HG03342 (cell line): ENCODE results near the gene CSAG2.
"Not testable (repeated sequence)": the region's sequence is repeated elsewhere in the genome, so short reads cannot be mapped to it uniquely, and the experiment has no call there.

Experiments used
- ATAC-seq: cut with Tn5 transposase; IDR thresholded peaks from one replicate; pipeline ENCODE4 v1.9.1; 2021; ENCODE audit warnings: mild to moderate bottlenecking, moderate library complexity; ENCODE audit not compliant: unreplicated experiment

CSAG2 gene, protein sequence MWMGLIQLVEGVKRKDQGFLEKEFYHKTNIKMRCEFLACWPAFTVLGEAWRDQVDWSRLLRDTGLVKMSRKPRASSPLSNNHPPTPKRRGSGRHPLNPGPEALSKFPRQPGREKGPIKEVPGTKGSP

DNA sequence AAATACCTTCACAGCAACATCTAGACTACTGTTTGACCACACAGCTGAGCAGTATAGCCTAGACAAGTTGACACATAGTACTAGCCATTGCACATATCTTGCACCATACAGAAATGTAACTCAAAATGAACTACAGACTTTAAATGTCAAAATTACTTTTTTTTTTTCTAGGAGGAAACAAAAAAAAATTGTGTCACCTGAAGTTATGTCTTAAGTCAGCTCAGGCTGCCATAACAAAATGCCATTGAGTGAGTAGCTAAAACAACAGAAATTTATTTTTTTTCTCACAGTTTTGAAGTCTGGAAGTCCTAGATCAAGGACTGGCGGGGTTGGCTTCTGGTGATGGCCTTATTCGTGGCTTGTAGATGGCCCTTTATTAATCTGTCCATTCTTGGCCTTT, at the start of gene CSAG2:
Gene CSAG2 (minus strand): TSS at position 101 of the 400 bp plus-strand sequence. CDS start 161 bp downstream, outside the sequence.
- not testable (repeated sequence) for ATAC-seq

DNA sequence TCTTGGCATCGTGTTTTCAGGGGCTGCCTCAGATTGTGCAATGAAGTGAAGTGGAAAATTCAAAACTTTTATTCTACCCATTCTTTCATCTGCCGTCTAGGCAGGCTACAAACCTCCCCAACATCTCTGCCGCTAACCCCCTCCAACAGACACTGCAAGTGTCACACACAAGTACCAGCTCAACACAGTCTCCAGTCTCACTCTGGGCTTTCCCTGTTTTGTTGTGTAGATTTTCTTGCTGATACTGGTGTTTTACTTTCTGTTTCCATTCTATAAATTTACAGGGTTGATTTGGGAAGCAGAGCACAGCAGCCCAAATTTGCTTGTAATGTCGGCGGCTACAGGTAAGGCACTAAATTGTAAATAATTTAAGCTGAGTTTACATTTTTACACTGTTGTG, 45.8 kb upstream of the CSAG2 start:
- not testable (repeated sequence) for ATAC-seq

DNA sequence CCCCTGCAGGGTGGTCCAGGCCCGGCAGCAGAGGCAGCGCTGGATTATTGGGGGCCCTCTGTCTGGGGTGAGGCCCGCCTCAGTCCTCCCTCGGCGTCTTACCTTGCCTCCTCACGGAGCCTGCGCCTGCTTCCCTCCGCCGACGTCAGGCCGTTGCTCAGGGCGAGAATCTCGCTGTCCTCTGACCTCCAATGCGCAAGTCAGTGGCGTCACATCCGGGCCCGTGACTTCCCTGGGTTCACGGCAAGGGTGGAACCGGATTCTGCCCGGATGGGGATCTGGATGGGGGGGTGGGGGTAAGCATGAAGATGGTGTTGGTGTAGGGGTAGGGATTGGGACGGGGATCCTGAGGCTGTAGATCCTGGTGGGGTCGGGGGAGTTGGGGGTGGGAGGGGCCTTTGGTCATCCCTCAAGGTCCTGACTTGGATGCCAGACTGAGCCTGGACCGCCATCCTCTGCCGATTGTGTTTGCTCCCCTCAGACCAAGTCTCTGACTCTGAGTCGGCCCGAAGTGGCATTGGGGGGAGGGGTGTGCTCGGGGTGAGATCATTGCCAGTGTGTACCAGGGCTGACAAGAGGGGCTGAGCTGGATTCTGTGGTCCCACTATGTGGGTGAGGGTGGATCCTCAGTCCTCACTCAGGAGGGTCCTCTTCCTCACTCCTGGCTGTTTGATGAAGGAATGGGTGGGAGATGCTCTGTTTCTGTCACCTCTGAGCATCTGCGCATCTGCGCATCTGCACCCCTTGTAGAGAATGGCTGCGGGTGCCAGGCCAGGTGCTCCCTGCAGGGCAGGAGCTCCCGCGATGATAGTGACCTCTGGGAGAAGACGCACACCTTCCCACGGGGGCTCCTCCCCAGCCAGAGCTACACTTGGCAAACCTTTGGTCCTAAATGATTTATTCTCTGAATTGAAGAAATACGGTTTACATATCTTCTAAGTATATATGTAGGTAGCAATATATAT, 44.9 kb upstream of the CSAG2 start, which contains the start of gene MAGEA2:
Gene MAGEA2 (minus strand): TSS at position 157 of the 965 bp plus-strand sequence. CDS start 2,479 bp downstream, outside the sequence.
- ATAC-seq, result not testable (repeated sequence)

DNA sequence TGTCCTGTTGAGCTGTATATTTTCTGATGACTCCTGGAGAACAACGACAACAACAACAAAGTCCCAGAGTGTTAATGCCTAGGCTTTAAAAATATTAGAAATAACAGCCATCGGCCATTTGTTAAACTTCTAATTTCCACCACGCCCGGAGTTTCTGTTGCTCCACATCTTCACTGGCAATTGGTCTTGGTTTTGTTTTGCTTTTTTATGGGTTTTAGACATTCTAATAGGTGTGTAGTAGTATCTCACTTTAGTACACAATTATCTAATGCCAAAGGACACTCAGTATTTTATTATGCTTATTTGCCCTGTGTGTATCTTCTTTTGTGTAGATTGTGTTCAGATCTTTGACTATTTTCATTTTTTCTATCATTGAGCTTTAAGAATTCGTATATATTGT, 29.5 kb upstream of the CSAG2 start:
- no peak for ATAC-seq

DNA sequence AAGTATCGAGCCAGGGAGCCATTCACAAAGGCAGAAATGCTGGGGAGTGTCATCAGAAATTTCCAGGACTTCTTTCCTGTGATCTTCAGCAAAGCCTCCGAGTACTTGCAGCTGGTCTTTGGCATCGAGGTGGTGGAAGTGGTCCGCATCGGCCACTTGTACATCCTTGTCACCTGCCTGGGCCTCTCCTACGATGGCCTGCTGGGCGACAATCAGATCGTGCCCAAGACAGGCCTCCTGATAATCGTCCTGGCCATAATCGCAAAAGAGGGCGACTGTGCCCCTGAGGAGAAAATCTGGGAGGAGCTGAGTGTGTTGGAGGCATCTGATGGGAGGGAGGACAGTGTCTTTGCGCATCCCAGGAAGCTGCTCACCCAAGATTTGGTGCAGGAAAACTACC, 27.5 kb upstream of the CSAG2 start:
- not testable (repeated sequence) for ATAC-seq

DNA sequence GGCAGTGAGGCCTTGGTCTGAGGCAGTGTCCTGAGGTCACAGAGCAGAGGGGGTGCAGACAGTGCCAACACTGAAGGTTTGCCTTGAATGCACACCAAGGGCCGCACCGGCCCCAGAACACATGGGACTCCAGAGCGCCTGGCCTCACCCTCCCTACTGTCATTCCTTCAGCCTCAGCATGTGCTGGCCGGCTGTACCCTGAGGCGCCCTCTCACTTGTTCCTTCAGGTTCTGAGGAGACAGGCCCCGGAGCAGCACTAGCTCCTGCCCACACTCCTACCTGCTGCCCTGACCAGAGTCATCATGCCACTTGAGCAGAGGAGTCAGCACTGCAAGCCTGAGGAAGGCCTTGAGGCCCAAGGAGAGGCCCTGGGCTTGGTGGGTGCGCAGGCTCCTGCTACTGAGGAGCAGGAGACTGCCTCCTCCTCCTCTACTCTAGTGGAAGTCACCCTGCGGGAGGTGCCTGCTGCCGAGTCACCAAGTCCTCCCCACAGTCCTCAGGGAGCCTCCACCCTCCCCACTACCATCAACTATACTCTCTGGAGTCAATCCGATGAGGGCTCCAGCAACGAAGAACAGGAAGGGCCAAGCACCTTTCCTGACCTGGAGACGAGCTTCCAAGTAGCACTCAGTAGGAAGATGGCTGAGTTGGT, 26.9 kb upstream of the CSAG2 start:
- no peak for ATAC-seq

DNA sequence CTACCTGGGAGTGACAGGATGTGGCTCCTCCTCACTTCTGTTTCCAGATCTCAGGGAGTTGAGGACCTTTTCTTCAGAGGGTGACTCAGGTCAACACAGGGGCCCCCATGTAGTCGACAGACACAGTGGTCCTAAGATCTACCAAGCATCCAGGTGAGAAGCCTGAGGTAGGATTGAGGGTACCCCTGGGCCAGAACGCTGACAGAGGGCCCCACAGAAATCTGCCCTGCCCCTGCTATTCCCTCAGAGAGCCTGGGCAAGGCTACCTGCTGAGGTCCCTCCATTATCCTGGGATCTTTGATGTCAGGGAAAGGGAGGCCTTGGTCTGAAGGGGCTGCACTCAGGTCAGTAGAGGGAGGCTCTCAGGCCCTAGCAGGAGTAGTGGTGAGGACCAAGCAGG, 26.0 kb upstream of the CSAG2 start:
- ATAC-seq, result no peak

DNA sequence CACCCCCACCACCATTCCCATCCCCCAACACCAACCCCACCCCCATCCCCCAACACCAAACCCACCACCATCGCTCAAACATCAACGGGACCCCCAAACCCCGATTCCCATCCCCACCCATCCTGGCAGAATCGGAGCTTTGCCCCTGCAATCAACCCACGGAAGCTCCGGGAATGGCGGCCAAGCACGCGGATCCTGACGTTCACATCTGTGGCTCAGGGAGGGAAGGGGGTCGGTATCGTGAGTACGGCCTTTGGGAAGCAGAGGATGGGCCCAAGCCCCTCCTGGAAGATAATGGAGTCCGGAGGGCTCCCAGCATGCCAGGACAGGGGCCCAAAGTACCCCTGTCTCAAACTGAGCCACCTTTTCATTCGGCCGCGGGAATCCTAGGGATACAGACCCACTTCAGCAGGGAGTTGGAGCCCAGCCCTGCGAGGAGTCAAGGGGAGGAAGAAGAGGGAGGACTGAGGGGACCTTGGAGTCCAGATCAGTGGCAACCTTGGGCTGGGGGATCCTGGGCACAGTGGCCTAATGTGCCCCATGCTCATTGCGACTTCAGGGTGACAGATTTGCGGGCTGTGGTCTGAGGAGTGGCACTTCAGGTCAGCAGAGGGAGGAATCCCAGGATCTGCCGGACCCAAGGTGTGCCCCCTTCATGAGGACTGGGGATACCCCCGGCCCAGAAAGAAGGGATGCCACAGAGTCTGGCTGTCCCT, 25.2 kb upstream of the CSAG2 start:
- ATAC-seq, result not testable (repeated sequence)

DNA sequence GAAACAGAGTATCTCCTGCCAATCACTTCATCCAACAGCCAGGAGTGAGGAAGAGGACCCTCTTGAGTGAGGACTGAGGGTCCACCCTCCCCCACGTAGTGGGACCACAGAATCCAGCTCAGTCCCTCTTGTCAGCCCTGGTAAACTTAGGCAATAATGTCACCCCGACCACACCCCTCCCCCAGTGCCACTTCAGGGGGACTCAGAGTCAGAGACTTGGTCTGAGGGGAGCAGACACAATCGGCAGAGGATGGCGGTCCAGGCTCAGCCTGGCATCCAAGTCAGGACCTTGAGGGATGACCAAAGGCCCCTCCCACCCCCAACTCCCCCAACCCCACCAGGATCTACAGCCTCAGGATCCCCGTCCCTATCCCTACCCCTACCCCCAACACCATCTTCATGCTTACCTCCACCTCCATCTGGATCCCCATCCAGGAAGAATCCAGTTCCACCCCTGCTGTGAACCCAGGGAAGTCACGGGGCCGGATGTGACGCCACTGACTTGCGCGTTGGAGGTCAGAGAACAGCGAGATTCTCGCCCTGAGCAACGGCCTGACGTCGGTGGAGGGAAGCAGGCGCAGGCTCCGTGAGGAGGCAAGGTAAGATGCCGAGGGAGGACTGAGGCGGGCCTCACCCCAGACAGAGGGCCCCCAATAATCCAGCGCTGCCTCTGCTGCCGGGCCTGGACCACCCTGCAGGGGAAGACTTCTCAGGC, 24.3 kb upstream of the CSAG2 start, which contains the start of the genes CSAG1 and MAGEA12:
Gene CSAG1 (minus strand): TSS at position 461 of the 715 bp plus-strand sequence. CDS start 1,261 bp downstream, outside the sequence.
Gene MAGEA12 (plus strand): TSS at position 497 of the 715 bp plus-strand sequence. CDS start 2,405 bp downstream, outside the sequence.
- ATAC-seq, result no peak

DNA sequence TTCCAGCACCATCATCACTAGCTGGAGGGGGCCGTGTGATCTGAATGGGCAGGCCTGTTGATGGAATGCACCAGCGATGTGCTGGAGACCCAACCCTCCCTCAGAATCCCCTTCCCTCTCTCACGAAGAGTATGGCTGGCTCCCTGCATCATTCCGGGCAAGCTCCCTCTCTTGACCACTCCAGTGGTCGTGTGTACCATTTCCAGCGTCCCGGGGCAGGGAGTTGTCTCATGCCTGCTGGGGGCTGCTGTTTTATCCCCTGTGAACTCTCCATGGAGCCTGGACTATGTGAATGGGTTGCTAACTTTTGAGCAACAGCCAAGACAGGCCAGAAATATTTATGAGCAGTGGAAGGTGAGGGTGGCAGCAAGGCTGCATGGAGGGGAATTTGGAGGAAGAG, 16.3 kb upstream of the CSAG2 start:
- ATAC-seq, result no peak

DNA sequence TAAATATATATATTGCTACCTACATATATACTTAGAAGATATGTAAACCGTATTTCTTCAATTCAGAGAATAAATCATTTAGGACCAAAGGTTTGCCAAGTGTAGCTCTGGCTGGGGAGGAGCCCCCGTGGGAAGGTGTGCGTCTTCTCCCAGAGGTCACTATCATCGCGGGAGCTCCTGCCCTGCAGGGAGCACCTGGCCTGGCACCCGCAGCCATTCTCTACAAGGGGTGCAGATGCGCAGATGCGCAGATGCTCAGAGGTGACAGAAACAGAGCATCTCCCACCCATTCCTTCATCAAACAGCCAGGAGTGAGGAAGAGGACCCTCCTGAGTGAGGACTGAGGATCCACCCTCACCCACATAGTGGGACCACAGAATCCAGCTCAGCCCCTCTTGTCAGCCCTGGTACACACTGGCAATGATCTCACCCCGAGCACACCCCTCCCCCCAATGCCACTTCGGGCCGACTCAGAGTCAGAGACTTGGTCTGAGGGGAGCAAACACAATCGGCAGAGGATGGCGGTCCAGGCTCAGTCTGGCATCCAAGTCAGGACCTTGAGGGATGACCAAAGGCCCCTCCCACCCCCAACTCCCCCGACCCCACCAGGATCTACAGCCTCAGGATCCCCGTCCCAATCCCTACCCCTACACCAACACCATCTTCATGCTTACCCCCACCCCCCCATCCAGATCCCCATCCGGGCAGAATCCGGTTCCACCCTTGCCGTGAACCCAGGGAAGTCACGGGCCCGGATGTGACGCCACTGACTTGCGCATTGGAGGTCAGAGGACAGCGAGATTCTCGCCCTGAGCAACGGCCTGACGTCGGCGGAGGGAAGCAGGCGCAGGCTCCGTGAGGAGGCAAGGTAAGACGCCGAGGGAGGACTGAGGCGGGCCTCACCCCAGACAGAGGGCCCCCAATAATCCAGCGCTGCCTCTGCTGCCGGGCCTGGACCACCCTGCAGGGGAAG, 5.0 kb upstream of the CSAG2 start, which contains the start of gene MAGEA2B:
Gene MAGEA2B (plus strand): TSS at position 814 of the 973 bp plus-strand sequence. CDS start 2,479 bp downstream, outside the sequence.
- not testable (repeated sequence) for ATAC-seq

DNA sequence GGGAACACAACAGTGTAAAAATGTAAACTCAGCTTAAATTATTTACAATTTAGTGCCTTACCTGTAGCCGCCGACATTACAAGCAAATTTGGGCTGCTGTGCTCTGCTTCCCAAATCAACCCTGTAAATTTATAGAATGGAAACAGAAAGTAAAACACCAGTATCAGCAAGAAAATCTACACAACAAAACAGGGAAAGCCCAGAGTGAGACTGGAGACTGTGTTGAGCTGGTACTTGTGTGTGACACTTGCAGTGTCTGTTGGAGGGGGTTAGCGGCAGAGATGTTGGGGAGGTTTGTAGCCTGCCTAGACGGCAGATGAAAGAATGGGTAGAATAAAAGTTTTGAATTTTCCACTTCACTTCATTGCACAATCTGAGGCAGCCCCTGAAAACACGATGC, 4.1 kb upstream of the CSAG2 start:
- peak; percentile 53 for ATAC-seq

DNA sequence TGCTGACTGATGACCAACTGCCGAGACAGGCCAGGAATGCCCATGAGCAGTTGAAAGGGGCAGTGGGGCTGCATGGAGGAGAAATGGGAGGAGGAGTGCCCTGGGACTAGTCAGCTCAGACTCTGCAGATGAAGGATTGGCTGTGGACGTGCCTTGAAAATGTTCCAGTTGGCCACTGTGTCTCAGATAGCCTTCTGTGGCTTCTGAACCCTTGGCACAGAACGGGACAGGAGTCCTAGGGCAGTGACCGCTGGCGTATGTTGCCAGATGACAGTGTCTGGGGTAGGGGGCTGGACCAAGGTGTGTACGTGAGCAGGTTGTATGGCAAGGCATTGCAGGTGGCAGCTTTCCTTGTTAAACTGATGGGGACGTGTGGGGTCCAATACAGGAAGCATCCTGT, 2.6 kb downstream of the CSAG2 start:
- not testable (repeated sequence) for ATAC-seq

DNA sequence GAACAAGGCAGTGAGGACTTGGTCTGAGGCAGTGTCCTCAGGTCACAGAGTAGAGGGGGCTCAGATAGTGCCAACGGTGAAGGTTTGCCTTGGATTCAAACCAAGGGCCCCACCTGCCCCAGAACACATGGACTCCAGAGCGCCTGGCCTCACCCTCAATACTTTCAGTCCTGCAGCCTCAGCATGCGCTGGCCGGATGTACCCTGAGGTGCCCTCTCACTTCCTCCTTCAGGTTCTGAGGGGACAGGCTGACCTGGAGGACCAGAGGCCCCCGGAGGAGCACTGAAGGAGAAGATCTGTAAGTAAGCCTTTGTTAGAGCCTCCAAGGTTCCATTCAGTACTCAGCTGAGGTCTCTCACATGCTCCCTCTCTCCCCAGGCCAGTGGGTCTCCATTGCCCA, 8.7 kb downstream of the CSAG2 start:
- not testable (repeated sequence) for ATAC-seq

DNA sequence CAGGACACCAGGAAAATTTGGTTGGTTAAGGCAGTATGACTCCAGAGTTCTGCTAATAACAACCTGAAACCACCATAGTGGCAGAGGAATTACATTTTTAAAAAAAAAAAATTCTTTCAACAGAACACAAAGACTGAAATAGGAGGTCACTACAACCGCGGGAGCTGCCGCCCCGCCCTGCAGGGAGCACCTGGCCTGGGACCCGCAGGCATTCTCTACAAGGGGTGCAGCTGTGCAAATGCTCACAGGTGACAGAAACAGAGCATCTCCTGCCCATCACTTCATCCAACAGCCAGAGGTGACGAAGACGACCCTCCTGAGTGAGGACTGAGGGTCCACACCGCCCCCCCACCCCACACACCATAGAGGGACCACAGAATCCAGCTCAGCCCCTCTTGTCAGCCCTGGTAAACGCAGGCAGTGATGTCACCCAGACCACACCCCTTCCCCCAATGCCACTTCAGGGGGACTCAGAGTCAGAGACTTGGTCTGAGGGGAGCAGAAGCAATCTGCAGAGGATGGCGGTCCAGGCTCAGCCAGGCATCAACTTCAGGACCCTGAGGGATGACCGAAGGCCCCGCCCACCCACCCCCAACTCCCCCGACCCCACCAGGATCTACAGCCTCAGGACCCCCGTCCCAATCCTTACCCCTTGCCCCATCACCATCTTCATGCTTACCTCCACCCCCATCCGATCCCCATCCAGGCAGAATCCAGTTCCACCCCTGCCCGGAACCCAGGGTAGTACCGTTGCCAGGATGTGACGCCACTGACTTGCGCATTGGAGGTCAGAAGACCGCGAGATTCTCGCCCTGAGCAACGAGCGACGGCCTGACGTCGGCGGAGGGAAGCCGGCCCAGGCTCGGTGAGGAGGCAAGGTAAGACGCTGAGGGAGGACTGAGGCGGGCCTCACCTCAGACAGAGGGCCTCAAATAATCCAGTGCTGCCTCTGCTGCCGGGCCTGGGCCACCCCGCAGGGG, 10.8 kb downstream of the CSAG2 start, which contains the start of gene MAGEA3:
Gene MAGEA3 (plus strand): TSS at position 843 of the 980 bp plus-strand sequence. CDS start 2,039 bp downstream, outside the sequence.
- ATAC-seq, result not testable (repeated sequence)

DNA sequence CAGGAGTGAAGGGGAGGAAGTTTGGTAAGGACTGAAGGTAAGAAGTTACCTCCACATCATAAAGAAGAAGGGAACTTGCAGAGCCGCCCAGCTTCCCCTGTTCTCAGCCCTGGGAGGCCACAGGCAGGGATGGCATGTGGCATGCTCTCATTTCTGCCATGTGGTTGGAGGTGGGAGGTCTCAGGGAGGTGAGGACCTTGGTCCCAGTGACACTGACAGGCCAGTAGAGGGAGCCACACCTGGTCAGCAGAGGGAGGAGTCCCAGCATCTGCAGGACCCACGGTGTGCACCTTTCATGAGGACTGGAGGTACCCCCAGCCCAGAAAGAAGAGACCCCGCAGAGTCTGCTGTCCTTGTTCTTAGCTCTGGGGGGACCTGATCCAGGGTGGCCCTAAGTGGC, 28.1 kb downstream of the CSAG2 start:
- ATAC-seq, result peak; percentile 94

DNA sequence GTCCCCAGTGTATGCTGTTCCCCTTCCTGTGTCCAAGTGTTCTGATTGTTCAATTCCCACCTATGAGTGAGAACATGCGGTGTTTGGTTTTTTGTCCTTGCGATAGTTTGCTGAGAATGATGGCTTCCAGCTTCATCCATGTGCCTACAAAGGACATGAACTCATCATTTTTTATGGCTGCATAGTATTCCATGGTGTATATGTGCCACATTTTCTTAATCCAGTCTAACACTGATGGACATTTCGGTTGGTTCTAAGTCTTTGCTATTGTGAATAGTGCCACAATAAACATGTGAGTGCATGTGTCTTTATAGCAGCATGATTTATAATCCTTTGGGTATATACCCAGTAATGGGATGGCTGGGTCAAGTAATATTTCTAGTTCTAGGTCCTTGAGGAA, 34.4 kb downstream of the CSAG2 start:
- not testable (repeated sequence) for ATAC-seq
